Activated CD4-positive, alpha-beta T cell treated with anti-CD3 and anti-CD28 coated beads for 24 hours (primary cell): Measurements from ENCODE around the gene TNFRSF6B.

Experiments
- DNase-seq, 2 donors: peaks; one replicate each; pipeline ENCODE4 v3.0.0-alpha.2; 2020; ENCODE audit warnings: low read depth in 2 of 2

Gene TNFRSF6B

GRCh38 chr20:63686094-63686491, 10.4 kb upstream of the TNFRSF6B start:
- no peak for DNase-seq

- peak in 1 of 2 donors; percentile 41 for DNase-seq
These were observed 9.7 kb upstream of the TNFRSF6B start for GRCh38 chr20:63686492-63687321.

GRCh38 chr20:63687419-63688178, 8.9 kb upstream of the TNFRSF6B start:
- no peak for DNase-seq

- DNase-seq = no peak
These were observed 8.0 kb upstream of the TNFRSF6B start for GRCh38 chr20:63688228-63689045.

- DNase-seq = no peak
These were observed 7.1 kb upstream of the TNFRSF6B start for GRCh38 chr20:63689046-63690002.

GRCh38 chr20:63690003-63690897, 6.2 kb upstream of the TNFRSF6B start:
- DNase-seq = no peak

GRCh38 chr20:63690898-63691710, 5.3 kb upstream of the TNFRSF6B start:
- DNase-seq = no peak

GRCh38 chr20:63691711-63692435, 4.6 kb upstream of the TNFRSF6B start:
- no peak for DNase-seq

- no peak for DNase-seq
These were observed 3.9 kb upstream of the TNFRSF6B start for GRCh38 chr20:63692436-63693082.

- no peak for DNase-seq
These were observed 3.2 kb upstream of the TNFRSF6B start for GRCh38 chr20:63693083-63693732.

- DNase-seq = no peak
These were observed 2.5 kb upstream of the TNFRSF6B start for GRCh38 chr20:63693733-63694583.

- DNase-seq = no peak
These were observed 1.6 kb upstream of the TNFRSF6B start for GRCh38 chr20:63694584-63695423.

GRCh38 chr20:63695424-63696305, 787 bp upstream of the TNFRSF6B start:
- no peak for DNase-seq

- no peak for DNase-seq
These were observed 185 bp upstream of the TNFRSF6B start for GRCh38 chr20:63696306-63696627.
